ENCODE measurements around the gene PCSK2.
"Not testable (repeated sequence)": the region's sequence is repeated elsewhere in the genome, so short reads cannot be mapped to it uniquely, and the experiment has no call there.

PCSK2 gene, protein sequence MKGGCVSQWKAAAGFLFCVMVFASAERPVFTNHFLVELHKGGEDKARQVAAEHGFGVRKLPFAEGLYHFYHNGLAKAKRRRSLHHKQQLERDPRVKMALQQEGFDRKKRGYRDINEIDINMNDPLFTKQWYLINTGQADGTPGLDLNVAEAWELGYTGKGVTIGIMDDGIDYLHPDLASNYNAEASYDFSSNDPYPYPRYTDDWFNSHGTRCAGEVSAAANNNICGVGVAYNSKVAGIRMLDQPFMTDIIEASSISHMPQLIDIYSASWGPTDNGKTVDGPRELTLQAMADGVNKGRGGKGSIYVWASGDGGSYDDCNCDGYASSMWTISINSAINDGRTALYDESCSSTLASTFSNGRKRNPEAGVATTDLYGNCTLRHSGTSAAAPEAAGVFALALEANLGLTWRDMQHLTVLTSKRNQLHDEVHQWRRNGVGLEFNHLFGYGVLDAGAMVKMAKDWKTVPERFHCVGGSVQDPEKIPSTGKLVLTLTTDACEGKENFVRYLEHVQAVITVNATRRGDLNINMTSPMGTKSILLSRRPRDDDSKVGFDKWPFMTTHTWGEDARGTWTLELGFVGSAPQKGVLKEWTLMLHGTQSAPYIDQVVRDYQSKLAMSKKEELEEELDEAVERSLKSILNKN

DNA sequence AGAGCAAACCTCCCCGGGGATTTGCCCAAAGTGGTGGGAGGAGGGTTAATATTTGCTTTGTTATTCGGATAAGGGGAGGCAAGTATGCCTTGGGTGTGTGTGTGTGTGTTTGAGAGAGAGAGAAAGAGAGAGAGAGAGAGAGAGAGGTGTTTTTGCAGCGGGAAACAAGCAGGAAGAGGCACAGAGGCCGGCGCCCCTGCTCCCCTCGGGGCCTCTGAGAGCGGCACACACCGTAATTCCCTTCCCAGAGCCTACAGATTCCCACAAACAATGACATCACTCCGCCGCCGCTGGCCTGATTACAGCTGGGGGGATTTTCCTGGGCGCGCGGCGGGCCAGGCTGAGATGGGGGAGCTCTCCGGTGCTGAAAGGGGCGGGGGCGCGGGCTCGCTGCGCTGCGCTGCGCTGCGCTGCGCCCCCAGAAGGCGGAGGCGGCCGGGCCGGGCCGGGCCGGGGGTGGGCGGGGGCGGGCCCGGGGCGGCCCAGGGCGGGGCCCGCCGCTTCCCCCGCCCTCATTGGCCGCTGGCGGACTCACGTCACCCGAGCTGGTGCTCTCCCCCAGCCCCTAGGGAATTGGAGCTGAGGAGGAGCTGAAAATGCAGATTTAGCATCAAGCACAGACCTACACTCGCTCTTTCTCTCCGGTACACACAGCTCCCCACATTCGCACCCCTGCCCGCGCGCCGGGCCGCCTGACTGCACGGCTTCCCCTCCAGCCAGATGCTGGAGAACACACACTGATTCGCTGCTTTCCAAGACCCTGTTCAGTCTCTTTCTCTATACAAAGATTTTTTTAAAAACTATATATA is at the start of gene PCSK2:
PCSK2 (plus strand) TSS at position 631 of the 809 bp plus-strand sequence. CDS start 266 bp downstream, outside the sequence.
- DNase-seq: peak; percentile 98

GRCh38 chr20:17177341-17177740 is 49.5 kb upstream of the PCSK2 start:
- DNase-seq: no peak

- DNase-seq: peak; percentile 90
Observed at GRCh38 chr20:17179840-17180239, 47.0 kb upstream of the PCSK2 start.

DNA sequence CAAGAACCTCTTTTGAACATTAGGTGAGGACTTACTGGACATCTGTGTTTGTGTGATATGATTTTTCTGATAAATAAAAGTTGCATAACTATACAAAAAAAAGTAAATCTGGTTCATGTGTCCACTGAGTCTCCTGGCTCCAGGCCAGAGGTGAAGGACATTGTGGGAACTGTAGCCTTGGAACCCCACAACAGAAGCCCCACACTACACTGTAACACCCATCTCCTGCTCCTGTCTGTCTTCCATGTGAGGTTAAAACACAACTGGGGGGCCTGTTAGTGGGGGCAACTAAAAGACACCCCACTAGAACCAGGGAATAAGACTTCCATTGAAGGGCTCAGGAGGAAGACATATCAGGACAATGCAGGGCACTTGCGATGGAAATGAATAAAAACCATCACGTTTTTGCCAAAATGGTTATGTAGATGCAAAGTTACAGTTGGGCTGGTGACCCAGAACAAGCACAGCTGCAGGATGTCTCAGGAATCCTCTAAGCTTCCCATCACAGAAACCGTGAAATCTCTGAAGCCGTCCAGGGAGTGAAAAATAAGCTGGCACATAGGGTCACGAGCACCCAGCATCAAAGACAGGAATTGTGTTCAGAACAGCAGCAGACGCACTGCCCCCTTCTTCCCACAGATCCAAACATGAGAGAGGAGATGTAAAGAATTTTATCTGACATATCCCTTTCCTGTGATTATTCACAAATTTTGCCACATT is 36.7 kb upstream of the PCSK2 start:
- DNase-seq: no peak

DNA sequence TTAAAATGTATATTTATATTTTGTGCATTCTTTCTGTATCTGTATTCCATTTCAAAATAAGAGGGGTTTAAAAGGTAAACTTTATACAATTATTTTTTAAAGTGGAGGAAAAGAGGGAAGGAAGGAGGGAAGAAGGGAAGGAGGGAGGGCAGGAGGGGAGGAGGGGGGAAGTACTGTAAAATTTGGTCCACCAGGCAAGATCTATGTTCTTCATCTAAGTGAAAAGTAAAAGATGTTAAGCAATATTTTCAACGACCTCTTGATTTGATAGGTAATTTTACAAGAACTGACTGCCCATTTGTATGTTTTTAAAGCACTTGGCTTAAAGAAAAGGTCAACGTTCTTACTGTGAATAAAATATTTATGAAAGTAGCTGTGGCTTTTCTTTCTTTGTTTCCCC is 29.8 kb upstream of the PCSK2 start:
- DNase-seq: no peak

- DNase-seq: no peak
Observed at GRCh38 chr20:17202030-17202429, 24.8 kb upstream of the PCSK2 start.

DNA sequence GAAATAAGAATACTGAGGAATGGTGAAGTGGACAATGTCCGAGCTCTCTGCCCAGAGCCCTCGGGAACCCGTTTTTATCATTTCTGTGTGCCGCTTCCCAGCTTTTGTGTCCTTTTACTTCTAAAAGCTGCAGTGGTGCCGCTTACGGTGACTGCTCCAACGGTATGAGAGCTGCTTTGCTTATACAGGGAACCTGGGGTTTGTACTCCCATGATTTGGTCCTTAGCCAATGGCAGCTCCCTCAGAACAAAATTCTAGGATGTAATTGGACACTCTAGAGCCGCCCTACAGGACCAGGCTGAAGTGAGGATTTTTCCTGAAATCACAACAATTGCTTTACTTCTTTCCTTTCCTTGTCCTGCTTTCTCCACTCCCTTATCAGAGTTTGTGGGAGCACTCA is 24.2 kb upstream of the PCSK2 start:
- no peak for DNase-seq

GRCh38 chr20:17205084-17205813 is 21.6 kb upstream of the PCSK2 start:
- no peak for DNase-seq

GRCh38 chr20:17210387-17210786 is 16.5 kb upstream of the PCSK2 start:
- DNase-seq: no peak

DNA sequence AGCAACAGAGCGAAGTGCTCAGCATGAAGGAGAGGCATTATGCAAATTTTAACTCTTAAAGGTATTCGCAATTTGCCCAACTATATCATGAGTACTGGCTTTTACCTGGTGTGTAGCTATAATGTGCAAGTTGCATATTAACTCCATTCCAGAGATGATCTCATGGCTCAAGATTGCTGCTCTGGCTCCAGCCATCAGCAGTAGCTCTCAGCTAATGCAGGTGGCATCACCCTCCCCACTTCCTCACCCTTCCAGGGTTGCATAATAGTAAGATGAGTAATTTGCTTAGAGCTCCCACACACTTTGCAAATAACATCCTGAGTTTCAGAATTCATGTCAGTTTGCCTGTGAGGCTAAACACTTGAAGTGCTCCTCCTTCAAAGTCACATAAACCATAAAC is 15.9 kb upstream of the PCSK2 start:
- DNase-seq: no peak

GRCh38 chr20:17215167-17215566 is 11.7 kb upstream of the PCSK2 start:
- DNase-seq: no peak

DNA sequence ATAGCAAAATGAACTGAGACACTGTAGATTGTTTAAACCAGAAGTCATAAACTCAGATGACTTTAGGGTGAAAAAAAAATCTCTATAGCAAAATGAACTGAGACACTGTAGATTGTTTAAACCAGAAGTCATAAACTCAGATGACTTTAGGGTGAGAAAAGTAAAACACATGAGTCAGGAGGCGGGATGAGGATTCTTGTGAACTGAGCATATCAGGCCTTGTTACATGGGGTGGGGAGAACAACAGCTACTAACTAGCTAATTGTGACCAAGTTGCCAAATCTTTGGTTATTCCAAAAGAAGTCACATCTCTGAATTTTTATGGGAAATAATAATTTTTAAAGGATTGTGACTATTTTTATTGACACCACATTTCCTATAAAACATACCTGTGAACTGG is 7.0 kb upstream of the PCSK2 start:
- not testable (repeated sequence) for DNase-seq

GRCh38 chr20:17223553-17223952 is 3.3 kb upstream of the PCSK2 start:
- no peak for DNase-seq

GRCh38 chr20:17225851-17226409 is 910 bp upstream of the PCSK2 start:
- peak; percentile 55 for DNase-seq

DNA sequence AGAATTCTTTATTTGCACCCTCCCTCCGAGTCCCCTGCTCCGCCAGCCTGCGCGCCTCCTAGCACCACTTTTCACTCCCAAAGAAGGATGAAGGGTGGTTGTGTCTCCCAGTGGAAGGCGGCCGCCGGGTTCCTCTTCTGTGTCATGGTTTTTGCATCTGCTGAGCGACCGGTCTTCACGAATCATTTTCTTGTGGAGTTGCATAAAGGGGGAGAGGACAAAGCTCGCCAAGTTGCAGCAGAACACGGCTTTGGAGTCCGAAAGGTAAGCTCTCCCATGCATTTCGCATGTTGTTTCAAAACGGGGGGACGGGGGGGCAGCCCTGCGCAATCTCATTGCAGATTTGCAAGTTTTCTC is 357 bp downstream of the PCSK2 start:
- DNase-seq: no peak

GRCh38 chr20:17227669-17228623 is 1.1 kb downstream of the PCSK2 start:
- no peak for DNase-seq

GRCh38 chr20:17228624-17229061 is 1.8 kb downstream of the PCSK2 start:
- no peak for DNase-seq

GRCh38 chr20:17229256-17229655 is 2.4 kb downstream of the PCSK2 start:
- no peak for DNase-seq

GRCh38 chr20:17233626-17234025 is 6.8 kb downstream of the PCSK2 start:
- DNase-seq: no peak

DNA sequence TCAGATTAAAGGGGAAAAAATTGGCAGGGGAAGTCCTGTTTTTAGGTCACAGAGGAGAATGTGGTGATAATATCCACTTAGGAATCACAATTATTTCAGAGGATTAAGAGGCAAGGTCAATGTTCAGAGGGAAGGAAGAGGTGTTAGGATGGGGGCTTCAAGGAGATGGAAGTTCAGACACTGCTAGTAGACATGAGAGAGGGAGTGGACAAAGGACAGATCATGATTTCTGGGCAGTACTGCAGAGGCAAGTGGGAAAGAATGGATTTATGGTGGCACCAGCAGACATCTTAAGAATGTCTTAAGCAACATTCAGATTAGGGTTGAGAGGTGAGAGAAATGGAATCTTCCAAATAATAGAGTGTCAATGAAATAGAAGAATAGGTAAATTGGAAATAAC is 9.9 kb downstream of the PCSK2 start:
- no peak for DNase-seq

DNA sequence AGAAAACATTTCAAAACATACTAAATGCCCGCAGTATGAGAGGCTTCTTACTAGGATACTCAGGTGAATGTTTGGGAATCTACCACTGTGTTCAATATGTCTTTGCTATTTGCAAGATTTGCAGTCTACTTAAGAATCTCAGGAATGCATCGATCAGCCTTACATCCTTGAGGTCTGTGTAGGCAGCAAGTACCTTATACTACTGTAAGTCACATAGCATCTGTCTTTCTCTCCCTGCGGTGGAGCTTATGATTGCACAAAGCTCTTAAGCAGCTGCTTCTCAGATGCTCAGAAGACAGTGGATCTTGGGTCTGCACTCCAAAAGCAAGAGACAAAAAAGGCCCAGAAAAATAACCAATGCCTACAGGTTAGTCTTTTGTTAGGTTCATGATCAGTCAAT is 21.4 kb downstream of the PCSK2 start:
- no peak for DNase-seq
